Activated CD4-positive, alpha-beta T cell treated with anti-CD3 and anti-CD28 coated beads for 24 hours (primary cell): ENCODE data around the gene RAPGEF1.
A peak's percentile ranks its signal among the peaks of the same experiment; 100 is the strongest.
"Not testable (repeated sequence)": the region's sequence is repeated elsewhere in the genome, so short reads cannot be mapped to it uniquely, and the experiment has no call there.

Experiments
- DNase-seq, 2 donors: peaks; one replicate each; pipeline ENCODE4 v3.0.0-alpha.2; 2020; ENCODE audit warnings: low read depth in 2 of 2

RAPGEF1 gene

GRCh38 chr9:131559421-131560000 lies 180.4 kb downstream of the RAPGEF1 start:
- no peak for DNase-seq

GRCh38 chr9:131557855-131558548 lies 181.9 kb downstream of the RAPGEF1 start:
- no peak for DNase-seq

DNA sequence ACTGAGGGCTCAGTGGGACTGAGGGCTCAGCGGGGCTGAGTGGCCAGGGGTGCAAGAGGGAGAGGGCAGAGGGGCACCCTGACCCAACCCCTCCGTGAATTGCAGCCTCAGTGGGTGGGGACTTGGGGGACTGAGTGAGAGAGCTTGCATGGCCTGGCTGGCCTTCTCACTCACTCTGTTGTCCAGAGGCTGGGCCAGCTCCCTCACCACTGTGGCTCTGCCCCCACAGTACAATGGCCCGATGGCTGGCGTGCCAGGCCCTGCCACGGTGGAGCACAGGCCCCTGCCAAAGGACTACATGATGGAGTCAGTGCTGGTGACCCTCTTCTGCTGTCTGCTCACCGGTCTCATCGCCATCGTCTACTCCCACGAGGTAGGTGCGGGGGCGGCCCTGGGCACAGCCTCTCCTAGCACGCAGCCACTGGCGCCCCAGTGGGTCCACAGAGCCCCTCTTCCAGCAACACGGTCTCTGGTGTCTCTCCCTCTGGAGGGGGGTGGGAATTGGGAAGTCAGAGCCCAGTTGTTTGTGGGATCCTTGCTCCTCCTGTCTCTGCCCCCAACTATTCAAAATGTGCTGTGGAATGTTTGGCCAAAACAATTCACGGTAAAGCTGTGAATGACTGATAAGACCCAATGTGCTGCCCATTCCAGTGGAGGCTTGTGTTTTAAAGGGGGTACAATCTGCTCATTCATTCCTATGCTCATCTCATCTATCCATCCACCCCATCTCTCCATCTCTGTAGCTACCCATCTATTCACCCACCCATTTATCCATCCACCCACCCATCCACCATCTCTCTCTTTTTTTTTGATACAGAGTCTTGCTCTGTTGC lies 183.8 kb downstream of the RAPGEF1 start:
- DNase-seq: no peak

GRCh38 chr9:131554843-131555351 lies 185.0 kb downstream of the RAPGEF1 start:
- DNase-seq: no peak

DNA sequence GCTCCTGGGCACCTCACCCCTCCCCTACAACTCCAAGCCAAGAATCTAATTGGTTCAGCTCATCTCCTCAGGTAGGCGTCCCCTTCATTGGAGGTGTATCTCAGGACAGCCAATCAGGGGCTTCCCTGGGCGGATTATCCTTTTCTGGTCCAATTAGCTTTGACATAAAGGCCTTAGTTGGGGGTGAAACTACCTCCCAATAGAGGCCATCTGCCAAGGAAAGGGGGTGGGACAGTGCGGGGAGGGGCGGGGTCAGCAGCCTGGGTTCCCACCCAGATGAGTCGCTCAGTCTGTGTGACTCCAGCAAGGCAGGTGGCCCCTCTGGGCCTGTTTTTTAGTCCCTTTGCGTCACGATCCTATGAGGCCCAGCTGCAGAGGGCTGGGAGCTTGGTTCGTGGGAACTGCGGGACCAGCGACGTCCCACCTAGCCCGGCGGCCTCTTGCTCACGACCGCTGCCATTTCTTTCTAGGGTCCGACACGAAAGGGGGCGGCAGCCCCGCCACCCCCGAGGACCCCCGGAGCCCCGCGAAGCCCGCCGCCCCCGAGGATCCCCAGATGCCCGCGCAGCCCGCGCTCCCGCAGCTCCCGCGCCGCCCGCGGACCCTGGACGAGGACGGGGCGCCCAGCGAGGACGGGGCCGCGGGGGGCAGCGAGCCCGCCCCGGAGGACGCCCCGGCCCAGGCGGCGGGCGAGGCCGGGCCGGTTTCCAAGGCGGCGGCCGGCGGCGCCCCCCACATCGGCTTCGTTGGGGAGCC lies 185.6 kb downstream of the RAPGEF1 start:
- no peak for DNase-seq

DNA sequence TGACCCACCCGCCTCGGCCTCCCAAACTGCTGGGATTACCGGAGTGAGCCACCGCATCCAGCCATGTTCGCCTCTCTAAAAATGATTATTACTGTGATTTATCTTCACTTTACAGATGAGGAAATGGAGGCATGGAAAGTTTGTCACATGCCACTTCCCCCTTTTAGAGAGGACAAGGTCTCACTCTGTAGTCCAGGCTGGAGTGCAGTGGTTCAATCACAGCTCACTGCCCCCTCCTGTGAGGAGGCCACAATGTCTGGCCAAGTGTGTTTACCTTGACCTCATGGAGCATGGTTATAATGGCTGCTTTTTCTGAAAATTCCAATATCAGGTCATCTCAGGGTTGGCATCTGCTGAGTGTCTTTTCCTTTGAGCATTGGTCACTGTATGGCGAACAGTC lies 187.8 kb downstream of the RAPGEF1 start:
- DNase-seq: no peak

- not testable (repeated sequence) for DNase-seq
These were observed 189.4 kb downstream of the RAPGEF1 start for GRCh38 chr9:131550465-131550864.

- DNase-seq: not testable (repeated sequence)
These were observed 190.7 kb downstream of the RAPGEF1 start for GRCh38 chr9:131549186-131549585.

DNA sequence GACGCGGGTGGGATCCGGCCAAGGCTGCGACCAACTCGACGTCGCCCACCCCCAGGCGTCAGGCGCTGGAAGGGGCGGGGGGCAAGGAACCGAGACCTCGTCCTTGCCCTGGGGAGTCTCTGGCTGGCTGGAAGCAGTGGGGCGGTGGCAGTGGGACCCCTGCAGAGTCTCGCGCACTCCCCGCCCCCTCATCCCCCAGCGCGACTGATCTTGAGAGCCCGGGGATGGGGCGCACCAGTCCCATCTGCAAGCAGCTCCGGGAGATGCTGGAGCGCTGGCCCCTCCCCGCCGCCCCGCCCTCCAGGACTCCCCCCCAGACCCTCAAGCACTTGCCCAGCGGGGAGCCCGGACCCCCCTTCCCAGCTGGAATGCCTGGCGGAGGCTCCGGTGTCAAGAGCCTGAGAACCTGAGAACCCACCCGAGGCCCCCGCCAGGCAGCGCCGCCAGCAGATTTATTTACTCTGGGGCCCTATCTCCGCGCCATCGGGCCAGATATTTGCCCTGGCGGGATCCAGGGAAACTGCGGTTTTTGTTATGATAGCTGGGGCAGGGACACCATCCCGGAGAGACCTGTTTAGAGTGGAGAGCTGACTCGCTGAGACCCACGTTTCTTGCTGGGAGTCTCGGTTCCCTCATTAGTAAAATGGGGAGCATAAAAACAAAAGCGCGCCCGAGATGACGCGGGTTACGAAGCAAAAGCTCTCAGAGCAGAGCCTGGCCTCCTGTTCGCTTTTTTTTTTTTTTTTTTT lies 193.4 kb downstream of the RAPGEF1 start:
- no peak for DNase-seq

DNA sequence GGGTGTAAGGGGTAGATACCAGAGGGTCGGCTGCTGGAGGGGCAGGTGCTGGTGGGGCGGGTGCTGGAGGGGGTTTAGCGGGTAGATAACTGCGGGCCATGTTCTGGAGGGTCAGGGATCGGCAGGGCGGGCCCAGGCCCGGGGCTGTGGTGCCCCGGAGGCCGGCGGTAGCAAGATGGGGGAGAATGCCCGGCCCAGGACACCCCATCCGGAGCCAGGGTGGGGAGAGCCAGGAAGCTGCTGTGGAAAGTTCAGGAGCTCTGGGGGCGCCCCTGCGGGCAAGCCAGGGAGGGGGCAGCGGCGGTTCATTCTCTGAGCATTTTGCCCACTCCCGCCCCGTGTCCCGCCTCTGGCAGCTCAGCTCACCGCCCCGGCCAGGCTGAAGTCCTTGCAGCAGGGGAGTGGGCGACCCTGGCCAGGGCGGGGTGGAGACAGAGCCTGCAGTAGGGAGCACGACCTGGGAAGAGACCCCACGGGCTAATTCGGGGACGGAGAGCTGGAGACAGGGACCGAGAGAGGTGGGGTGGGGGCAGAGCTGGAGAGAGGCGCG lies 194.0 kb downstream of the RAPGEF1 start:
- no peak for DNase-seq

GRCh38 chr9:131545003-131545785 lies 194.7 kb downstream of the RAPGEF1 start, which contains the start of gene PRRT1B:
TSS of gene PRRT1B (plus strand) at chr9:131545523. CDS start at chr9:131545616, 93 bp downstream.
- DNase-seq: no peak

DNA sequence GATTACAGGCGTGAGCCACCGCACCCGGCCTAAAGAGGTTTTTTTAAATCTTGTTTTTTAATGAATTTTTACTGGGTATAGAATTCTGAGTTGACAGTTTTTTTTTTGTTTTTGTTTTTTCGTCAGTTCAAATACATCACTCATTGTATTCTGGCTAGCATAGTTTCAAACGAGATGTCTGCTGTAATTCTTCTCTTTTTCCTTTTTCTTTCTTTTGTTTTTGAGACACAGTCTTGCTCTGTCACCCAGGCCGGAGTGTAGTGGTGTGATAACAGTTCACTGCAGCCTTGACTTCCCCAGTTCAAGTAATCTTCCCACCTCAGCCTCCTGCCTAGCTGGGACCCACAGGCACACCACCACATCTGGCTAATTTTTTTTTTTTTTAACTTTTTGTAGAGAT lies 196.7 kb downstream of the RAPGEF1 start:
- DNase-seq: no peak

GRCh38 chr9:131539223-131539923 lies 200.5 kb downstream of the RAPGEF1 start:
- no peak for DNase-seq

DNA sequence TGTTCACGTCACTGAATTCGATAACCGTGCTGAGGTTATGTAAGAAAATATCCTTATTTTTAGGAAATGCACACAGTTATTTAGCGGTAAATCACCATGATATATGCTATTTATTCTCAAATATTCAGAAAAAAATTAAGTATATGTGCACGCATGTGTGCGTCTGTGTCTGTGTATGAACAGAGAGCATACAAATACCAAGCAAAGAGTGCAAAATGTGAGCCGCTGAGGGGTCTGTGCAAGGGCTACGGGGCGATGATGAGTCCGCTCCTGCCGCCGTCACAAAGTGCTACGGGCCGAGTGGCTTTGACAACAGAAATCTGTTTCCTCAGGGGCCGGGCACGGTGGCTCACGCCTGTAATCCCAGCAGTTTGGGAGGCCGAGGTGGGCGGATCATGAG lies 201.9 kb downstream of the RAPGEF1 start:
- DNase-seq: no peak

- no peak for DNase-seq
These were observed 205.1 kb downstream of the RAPGEF1 start for GRCh38 chr9:131534721-131535237.

DNA sequence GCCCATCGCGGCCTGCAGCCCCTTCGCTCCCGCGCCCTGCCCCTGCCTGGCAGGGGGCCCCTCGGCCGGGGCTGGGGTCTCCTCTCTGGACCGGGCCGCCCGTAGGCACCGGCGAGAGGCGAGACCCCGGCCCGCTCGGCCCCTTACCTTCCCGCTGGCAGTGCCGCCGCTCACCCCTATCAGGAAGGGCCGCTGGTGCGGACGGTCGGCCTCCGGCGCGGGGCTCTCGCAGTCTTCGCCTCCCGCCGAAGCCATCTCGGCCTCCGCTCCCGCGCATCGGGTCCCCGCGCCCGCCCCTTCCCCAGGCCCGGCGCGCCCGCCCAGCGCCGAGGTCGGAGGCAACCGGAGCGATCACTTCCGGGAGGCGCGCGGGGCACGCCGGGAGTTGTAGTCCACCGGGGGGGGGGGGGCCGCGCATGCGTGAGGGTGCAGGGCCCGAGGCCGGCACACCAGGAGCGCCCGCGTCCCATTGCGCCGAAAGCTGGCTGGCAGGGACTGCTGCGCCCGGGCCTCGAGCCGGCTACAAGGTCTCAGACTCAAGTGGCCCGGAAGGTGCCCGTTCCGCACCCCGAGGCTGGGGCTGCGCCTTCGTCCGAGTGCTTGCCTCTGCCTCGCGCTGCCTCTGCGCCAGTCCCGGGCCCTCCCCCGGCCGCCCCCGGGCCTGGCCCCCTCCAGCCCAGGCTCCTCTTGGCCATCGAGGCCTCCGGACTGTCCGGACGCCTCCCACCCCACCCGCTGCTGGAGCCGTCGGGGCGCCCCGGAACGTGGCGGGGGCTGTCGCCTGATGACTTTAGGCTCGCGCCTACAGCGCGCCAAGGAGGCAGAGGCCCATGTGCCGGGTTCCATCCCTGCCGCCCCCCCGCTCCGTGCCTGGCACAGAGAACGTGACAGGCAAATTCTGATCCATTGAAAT lies 208.7 kb downstream of the RAPGEF1 start, which contains the start of gene UCK1:
UCK1 (minus strand) TSS at position 344 of the 913 bp plus-strand sequence; CDS start at position 255, 89 bp downstream.
- peak; percentile 62 to 65 for DNase-seq

DNA sequence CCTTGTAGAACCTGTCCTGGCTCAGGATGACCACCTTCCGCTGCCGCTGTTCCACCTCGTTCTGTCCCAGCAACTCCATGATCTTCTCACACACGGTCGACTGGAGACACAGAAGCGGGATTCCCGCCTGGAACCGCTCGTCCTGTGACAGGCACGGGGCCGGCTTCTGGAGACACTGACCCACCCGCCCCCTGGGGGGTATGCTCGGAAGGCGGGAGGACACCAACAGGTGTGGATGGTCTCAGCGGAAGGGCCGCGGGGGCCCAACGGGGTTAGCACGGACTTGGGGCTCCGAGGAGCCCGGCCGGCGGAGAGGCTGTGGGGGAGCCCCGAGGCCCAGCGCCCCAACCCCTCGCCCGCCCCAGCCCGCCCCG lies 209.3 kb downstream of the RAPGEF1 start:
- no peak for DNase-seq
